GM19463 (cell line): ENCODE measurements around the gene CCDC167.
"Not testable (repeated sequence)": the region's sequence is repeated elsewhere in the genome, so short reads cannot be mapped to it uniquely, and the experiment has no call there.

Experiments
- ATAC-seq: cut with Tn5 transposase; IDR thresholded peaks from one replicate; pipeline ENCODE4 v1.9.1; 2021; ENCODE audit warnings: mild to moderate bottlenecking, moderate library complexity; ENCODE audit not compliant: unreplicated experiment

Gene CCDC167

DNA sequence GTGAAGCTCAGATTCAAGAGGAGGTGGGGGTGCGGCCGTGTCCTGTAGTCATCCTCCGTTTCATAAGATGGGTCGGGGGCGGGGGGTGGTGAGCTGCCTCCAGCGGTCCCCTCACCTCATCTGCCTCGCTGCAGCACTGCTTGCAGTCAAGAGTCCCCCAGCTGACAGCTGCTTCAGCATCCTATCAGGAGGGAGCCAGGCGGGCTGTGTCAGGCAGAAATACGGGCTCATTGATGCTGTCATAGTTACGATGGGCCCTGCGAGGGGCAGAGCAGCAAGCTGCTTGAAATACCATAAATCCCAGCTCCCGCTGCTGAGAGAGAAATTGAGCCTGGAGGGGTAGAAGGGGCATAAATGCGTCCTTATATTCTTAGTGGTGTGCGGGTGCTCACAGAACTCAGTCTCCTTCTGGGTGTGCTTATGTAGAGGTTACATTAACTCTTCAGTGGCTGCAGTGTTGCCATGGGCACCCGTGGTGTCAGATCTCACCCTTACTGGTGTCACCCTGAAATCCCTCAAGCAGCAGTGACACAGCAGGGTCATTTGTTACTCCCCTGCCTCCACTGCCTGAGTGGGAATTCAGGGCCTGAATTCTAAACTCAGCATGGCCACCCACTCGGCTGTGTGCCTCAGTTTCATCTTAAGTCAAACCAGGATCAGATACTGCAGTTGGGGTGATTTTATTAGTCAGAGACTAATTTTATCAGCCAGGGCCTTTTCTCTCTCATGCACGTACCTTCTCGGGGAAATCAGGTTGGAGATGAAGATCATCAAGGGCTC is 21.8 kb downstream of the CCDC167 start:
- ATAC-seq: no peak

DNA sequence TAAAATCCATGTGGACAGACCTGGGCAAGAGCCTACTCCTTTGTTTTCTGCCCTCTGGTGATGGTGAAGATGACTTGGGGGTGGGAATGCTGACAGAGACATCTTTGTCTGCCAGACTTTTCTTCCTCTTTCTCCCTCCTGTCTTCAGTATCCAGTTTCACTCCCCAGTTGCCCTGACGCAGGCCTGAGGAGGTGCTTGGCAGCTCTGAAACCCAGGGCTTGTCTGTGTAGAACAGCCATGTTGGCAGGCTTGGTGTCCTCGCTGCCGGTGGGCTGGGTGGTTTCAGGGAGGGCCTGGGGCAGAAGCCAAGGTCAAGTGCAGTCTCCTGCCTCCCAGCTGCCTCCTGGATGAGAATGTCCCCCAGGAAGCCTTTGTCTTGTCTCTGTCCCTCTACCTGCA is 22.5 kb downstream of the CCDC167 start:
- ATAC-seq: no peak

DNA sequence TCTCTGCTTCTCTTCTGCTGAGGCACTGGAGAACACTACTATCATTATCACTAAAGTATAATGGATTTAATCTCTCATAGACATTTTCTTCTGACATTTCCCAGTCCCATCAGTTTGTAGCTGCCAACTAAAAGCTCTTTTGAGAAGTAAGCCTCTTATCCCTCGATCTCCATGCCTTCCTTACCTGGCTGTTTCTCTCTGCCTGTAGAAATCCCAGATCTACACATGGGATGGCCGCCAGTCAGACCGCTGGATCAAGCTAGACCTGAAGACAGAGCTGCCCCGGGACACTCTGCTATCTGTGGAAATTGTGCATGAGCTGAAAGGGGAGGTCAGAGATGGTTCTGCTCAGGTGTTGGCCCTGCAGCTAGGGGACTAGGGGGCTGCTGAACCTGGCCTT is 25.4 kb downstream of the CCDC167 start:
- no peak for ATAC-seq

DNA sequence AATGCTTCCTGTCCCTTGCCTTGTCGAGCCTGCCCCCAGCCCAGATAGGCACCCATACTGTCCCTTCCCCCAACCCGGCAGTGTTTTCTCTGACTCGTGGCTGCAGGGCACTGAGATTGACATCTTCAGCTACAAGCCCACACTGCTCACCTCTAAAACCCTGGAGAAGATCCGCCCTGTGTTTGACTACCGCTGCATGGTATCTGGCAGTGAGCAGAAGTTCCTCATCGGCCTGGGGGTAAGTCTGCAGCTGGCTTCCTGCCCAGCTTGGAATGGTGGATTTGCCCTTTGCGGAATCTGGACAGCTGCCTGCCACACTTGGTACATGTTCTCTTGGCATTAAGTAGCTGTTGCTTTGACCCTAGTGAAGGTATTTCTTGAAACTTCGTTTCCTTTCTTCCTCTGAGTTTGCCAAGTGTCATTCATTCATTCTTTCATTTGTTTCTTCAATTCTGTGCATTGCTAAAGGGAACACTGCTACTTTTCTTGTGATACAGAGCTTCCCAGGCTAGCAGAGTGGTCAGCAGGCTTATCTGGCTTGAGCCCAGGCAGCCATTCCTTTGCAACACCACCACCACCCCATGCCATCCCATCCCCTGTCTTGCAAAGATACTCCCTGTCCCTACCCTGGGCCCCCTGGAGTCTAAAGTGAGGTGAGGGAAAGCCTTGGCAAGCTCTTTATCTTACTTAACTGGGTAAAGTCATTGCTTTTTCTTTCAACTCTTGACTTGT is 26.2 kb downstream of the CCDC167 start:
- ATAC-seq: no peak

DNA sequence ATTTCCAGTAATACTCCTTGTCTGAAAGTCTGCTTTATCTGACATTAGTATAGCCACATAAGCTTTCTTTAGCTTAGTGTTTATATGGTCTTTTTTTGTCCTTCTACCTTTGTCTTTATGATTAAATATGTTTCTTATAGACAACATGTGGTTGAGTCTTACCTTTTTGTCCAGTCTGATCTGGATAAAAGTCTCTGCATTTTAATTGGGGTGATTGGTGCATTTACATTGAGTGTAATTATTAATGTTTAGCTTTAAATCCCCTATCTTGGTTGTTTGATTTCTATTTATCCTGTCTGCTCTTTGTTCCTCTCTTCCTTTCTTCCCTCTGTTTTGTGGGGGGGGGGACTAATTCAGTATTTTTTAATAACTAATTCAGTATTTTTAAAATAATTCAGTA is 32.0 kb downstream of the CCDC167 start:
- ATAC-seq: no peak

DNA sequence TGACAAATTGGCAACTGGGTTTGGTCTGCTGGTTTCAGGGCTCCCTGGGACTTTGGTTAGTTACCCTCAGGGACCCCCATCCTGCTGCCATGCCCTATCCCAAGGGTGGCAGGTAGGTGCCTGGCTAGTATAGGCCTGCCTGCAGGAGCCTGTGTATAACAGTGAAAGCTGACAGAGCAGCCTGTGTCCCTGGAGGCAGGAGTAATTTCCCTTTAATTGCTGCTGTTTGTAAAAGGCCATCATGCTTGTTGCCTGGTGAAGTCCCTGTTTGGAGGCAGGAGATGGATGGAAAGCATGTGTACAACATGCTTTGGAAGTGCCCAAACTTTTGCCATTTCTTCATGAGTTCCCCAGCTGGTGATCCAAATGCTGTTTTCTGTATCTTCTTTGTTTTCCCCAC is 36.6 kb downstream of the CCDC167 start:
- no peak for ATAC-seq

DNA sequence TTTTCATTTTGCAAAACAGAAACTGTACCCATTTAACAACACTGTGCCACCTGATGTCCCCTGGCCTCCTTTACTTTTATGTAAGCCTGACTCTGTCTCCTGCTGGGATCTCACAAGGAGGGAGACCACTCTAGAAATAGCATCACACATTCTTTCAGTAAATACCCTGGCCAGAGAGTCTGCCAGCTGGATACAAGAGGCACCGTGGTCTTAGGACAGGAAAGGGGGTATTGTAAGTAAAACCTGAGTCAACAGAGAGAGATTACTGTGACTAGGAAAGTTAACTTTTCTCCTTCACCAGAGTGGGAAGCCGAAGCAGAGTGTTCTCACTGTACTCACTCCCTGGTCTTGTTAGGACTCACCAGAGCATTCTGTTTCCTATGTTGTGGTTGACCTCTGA is 38.9 kb downstream of the CCDC167 start:
- no peak for ATAC-seq

DNA sequence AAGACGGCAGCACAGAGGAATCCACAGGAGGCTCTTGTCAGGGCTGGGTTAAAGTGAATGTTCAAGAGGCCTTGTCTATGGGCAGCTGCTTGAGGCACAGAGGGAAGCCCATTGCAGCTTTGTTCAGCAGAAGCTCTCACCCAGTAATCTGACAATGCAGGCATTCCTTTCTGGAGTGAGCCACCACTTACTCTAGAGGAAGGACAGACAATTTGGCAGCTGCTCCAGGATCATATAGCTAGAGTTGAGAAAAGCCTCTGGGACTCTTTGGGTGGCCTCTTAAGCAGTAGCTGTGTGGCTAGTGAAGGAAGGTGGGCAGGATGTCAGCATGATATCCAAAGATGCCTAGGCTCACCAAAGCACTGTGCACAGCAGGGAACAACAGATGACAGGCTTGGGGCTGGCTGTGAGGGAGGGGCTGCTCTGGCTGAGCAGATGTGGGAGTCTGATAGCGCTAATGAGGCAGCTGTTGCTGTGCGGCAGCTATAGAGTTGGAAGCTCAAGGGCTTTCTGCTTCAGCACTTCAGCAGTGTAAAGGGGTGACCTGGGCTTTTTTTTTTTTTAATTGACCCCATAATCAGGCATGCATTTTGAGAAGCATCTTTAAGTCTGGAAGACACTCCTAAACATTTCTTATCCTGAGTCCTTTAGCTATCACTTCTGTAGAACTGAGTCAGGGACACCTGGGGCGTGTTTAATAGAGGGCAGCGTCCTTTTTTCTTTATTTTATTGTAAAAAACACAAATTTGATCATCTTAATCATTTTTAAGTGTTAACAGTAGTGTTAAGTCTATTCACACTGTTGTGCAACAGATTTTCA is 39.5 kb downstream of the CCDC167 start:
- no peak for ATAC-seq

DNA sequence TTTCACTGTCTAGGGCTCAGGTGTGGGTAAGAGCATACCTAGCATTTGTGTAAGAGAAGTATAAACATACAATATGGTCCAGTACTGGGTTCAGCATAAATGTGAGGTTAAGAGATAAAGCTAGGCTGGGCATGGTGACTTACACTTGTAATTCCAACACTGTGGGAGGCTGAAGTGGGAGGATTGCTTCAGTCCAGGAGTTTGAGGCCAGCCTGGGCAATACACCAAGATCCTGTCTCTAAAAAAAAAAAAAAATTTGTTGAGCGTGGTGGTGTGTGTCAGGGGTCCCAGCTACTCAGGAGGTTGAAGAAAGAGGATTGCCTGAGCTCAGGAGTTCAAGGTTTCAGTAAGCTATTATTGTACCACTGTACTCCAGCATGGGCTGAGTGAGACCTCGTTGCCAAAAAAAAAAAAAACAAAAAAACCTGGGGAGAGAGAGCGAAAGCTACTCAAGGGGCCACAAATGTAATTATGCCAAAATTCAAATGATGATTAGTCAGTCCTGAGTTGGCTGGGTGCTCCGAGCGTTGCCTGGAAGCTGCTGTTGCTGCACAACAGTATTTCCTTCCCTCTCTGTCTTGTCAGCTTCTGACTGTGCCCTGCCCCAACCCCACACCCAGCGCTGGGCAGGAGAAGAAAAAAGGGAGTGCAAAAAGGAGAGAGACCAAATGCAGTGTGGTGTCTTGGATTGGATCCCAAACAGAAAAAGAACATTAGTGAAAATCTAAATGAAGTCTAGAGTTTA is 42.7 kb downstream of the CCDC167 start:
- ATAC-seq: no peak

DNA sequence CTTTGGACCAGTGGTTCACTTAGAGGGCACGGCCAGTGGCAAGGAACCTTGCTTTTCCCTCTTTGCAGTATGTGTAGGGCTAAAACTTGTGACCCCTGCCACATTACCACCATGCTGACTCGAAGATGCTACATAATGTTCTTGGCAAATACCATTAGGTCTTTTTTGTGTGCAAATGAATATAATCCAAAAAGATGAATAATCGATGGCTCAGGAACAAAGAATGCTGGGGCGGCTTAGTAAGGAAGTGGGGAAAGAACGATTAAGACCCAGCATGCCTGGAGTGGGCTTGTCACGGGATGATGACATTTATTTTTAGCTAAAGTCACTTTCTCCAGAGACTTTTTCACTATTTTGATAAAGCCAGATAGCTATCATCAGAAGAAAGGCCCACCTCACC is 43.6 kb downstream of the CCDC167 start:
- ATAC-seq: no peak

DNA sequence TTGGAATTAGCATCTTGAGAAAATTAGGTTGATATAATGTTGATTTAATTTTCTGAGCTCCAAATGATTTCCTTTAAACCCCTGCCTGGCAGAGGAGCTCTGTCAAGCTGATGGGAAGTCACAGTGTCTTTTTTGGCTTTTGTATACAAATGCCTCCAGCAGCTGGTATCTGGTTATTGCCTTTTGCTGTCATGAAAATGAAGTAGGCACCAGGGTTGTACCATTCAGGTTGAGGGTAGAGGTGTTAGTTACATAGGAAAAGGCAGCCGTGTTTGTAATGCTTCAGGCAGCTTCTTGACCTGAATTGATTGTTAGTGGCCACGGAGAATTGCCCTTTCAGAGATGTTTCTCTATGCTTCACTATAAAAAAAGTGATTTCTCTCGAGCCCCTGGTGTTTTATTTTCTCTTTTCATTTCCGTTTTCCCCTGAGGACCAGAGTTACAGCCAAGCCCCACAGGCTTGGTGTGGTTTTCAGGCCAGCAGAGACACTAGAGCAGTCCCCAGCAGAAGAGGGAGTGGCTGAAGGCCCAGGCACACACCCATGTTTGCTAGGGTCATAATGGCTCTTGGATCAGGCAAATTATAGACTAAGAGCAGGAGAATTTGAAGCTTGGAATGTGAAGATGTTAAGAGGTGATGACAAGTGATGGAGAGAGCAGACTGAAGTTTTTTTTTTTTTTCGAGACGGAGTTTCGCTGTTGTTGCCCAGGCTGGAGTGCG is 45.1 kb downstream of the CCDC167 start:
- no peak for ATAC-seq

DNA sequence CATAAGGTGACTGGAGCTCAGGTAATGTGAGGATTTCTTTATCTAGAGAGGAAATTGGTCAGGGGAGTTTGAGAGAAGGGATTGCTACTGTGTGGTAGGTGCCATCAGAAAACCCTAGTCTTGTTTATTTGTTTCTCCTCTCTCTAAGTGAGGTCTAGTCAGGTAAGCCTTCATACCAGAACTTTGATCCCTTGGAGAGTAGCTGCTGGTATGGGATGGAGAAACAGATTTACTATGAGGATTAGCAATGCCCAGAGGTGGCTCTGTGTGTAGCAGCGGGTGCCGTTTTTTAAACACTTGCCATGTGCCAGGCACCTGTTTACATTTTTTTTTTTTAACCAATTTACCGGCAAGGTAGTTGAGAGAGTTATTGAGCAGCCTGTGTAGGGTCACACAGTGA is 47.2 kb downstream of the CCDC167 start:
- ATAC-seq: no peak

DNA sequence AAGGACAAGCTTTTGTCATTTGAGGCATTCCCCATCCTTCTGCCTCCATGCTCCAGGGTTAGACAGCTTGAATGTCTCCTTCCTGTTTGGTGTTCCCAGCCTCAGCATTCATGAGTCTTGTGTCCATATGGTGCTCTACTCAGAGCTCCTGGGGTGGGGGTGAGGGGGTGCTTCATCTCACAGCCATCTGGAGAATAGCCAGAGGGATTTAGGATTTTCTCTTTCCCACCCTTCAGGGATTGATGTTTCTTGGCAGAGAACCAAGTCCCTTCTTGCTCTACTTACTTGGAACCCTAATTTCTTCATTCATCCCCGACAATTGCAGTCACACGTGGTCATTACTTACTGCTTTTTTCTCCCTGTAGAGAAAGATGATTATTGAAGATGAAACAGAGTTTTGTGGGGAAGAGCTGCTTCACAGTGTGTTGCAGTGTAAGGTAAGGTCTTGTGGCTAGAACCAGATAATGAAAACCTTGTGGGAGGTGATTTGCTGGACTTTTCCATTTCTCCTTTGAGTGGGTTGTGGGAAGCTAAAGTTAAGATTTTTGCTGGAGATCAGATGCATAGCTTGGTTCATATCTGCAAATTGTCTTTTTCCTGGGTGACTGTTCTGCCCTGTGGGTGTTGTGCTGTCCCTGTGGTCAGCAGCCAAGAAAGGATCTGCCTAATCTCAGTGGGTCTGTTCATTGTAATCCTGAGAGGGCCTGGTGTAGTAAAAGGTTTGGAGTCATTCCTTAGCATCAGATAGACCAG is 48.1 kb downstream of the CCDC167 start:
- ATAC-seq: no peak

DNA sequence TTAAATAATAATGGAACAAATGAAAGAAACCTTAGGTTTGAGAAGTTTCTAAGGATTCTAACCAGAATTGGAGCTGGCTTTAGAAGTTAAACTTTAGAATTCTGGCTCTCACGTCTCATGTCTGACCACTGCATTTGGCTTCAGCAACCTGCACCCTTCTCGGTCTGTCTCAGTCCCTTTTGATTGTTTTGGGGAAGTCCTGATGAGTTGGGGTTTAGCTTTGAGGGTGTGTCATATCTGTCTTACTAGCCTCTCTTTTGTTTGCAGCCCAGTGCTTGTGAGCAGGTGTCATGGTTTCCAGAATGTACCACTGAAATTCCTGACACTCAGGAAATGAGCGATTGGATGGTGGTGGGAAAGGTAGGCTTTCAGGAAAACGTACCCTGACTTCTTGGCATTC is 49.7 kb downstream of the CCDC167 start:
- no peak for ATAC-seq

DNA sequence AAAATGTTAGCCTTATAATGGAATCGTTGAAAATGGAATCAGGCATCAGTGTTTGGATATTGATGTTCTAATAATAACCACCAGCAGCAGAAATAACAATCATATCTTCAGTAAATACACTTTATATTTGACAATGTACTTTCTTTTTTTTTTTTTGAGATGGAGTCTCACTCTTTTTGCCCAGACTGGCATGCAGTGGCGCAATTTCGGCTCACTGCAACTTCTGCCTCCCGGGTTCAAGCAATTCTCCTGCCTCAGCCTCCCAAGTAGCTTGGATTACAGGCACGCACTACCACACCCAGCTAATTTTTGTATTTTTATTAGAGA is 56.5 kb downstream of the CCDC167 start:
- ATAC-seq: not testable (repeated sequence)

DNA sequence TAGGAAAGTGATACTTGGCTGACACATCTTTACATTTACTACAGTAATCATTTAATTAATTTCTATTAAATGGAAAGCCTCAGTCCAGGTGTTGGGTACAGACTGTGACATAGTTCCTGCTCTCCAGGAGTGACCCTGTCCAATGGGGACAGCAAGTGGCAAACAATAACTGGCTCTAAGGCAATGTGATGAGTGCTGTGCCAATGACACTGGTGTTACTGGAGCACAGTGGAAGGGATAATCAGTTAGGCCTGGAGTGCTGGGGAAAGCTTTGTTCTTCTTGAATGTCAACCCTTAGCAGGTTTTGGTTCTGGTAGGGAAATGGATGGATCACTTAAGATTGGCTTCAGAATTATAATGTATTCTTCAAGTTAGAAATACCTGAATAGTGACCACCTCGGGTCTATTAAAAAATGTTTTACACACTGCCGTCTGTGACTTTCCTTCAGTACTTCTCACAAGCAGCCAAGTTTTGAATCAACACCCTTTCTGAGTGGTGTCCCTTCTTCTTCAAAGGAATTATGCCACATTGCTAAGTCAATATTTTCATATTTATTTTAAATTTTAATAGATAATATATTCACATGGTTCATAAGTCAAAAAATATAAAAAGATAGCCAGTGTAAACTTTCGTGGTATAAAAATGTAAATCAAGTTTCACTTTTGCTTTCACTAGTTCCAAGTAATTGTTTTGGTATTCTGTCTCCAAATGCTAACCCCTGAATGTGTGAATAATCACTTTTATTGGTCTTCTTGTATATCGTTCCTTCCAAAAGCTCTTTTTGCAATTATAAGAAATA is 57.1 kb downstream of the CCDC167 start:
- ATAC-seq: no peak

DNA sequence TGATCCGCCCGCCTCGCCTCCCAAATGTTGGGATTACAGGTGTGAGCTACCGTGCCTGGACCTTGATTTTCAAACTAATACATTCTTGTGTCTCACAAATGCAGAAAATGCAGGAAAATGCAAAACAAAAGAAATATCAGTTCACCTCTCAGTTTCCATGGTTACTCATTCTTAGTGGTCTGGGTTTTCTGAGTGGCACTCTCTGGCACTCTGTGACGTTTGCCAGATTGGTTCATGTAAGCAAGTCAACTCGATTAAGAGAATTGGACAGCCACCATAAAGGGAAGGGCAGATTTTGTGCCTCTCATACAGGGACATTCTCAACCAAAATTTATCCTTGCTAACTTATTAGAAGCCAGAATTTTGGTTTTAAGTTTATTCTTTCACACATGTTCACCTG is 58.0 kb downstream of the CCDC167 start:
- ATAC-seq: no peak

DNA sequence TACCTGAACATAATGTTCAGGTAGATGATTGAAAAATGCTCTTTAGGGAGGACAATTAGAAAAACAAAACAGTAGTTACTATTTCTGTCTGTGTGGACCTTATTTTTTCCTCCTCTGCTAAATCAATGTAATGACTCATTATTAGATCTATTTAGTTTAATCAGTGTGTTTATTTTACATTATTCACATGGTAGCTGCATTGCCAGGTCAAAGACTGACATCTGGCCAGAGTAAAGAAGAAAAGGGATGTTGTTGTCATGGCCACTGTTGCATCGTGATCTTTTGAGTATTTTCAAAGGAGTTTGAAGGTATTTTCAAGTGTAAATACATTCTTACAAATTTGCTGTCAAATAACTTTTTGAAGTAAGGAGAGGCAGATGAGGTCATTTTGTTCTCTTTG is 60.8 kb downstream of the CCDC167 start:
- ATAC-seq: no peak

DNA sequence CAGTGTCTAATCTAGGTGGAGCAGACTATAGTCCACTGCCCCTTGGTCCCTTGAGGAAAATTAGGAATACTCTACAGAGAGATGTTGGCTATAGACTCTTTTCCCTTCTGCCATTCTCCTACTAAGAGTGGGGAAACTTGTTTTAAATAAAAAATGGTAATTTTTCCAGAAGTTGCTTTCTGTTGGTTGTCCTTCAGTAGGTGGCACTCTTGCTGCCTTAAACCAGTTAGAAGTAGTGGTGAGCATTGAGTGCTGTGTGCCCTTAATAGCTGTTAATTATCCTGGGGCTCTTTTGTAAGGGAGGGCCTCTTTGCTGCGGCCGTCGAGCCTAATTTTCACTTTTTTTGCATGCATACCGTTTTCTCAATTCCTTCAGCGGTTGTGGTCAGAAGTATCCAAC is 63.9 kb downstream of the CCDC167 start:
- no peak for ATAC-seq
